GM04504 (cell line): Measurements from ENCODE around the gene VAV2.

Experiments
- DNase-seq: peaks from one replicate; pipeline ENCODE4 v3.0.0-alpha.2; 2012; ENCODE audit warnings: low read depth

VAV2 gene

DNA sequence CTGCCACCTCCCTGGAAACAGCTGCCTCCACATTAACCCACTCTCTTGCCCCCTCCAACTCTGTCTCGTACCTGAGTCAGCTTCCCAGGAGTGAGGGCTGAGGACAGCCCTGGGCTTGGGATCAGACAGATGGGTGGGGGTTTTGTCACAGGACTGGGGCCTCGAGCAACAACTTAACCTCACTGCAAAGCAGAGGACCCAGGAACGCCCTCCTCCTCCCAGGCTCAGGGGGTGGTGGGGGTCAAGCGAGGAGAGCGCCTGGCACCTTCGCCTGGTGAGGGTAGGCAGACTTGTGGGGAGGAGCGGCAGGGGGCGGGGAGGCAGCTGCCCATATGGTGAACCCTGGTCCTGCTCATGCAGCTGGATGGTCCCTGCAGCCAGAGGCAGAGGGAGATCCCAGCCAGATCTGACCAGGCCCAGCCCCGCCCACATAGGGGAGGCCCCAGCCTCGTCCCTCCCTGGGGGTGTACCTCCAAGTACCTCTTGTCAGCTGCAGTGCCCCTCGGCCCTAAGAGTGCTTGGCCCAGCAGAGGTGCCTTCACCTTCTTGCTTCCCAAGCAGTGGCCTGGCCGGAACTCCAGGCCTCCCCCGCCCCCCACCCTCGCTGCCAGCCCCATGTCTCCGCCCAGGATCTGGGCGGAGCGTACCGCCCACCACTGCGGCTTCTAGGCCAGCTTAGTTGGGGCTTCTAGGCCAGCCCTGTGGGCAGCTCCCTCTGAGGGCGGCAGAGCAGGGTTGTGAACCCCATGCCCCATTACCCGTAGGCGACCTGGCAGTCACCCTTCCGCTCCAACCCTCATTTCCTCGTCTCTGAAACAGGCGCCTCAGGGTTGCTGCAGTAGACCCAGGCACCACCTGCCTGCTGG lies 254.1 kb downstream of the VAV2 start, which contains the start of gene SARDH:
SARDH (minus strand) TSS at position 579 of the 866 bp plus-strand sequence. CDS start 4,179 bp downstream, outside the sequence.
- DNase-seq, result no peak

DNA sequence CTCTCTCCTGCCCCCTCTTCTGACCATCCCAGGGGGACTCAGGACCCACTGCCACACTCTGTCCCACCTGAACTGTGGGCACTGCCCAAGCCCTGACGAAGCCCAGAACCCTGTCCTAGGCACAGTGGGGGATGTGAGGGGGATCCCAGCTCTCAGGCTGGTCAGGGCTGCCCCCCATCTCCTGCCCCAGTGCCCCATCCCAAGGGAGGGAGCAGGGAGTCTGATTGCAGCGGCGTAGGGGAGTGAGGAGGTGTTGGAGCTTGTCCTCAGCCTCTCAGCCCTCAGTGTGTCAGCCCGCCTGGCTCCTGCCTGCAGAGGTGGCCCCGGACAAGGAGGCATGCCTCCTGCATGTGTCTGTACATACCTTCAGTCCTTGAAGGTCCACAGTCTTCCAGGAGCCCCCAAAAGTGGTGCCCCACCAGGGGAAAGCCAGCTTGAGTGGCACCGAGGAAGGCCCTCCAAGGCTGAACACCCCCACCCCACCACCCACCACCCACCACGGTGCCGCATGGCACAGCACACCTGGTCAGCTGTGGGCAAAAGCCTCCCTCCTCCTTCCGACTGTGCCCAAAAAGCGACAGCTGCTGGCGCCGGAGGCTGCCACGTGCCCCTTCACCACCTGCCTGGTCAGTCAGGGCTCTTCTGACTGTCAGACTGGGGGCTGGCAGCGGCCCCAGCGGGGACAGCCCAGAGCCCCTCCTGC lies 254.9 kb downstream of the VAV2 start:
- DNase-seq, result no peak

- no peak for DNase-seq
Measured at GRCh38 chr9:133735931-133736330, 256.2 kb downstream of the VAV2 start.

- DNase-seq, result no peak
Measured at GRCh38 chr9:133735415-133735775, 256.7 kb downstream of the VAV2 start.

- no peak for DNase-seq
Measured at GRCh38 chr9:133734590-133735414, 257.3 kb downstream of the VAV2 start.

GRCh38 chr9:133733796-133734533 lies 258.2 kb downstream of the VAV2 start:
- no peak for DNase-seq

- no peak for DNase-seq
Measured at GRCh38 chr9:133733421-133733795, 258.7 kb downstream of the VAV2 start.

DNA sequence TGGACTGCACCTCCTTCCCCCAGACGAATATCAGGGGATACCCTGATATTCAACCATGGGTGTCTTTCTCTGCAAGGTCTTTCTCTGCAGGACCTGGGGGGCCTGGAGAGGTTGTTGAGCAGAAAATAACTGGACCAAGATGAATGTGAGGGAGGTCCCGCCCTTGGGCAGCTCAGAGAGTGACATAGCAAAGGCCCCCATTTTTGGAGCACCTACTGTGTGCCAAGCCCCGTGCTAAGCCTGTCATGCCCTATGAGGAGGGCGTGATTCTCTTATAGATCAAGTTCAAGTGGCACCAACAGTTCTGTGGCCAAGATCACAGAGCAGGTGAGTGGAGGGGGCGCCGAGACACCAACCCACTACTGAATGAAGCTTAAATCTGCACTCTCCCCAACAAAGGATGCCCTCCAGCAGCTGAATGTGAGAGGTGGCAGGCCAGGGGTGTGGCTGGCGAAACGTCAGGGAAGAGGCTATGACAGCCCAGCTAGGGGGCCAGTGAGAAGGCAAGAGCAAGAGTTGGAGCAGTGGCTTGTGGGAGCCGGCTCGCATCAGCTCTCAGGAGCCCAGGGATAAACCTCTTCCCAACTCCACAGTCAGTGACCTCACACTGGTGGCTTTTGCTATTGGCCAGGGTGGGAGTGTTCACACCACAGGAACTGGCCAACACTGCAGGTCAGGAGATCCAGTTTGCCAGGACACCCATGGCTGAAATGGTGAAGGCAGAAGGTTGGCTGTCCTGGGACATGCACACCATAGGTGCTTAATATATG lies 259.3 kb downstream of the VAV2 start:
- DNase-seq, result no peak

- DNase-seq, result peak; percentile 19
Measured at GRCh38 chr9:133731876-133732638, 260.1 kb downstream of the VAV2 start.

DNA sequence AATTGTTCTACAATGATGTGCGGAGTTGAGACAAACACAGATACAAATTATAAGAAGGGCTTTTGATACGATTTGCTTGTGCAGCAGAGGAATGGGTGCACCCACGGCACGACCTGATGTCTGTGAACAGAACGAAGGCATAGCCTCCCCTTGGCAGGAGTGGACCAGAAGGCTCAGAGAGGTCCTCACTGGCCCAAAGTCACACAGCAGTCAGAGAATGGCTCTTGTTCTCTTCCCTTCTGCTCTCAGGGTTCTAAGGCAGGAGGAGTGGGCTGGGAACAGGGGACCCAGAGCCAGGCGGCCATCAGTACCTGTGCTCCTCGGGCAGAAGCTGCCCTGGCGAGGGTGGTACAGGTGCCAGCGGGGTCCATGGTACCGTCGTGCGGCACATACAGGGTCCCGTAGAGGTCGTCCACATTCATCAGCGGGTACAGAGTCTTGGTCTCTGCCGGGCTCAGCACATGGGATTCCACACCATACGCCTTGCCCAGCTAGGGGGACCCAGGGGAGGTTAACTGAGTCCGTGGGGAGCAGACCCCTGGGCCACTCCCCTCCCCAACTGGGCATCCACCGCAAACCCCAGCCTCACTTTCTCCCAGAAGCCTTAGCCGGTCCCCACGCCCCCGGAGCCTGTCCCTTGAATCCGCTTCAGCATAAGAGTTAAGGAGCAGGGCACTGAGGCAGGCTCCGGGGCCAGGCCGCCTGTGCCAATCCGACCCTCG lies 261.0 kb downstream of the VAV2 start:
- DNase-seq, result no peak

DNA sequence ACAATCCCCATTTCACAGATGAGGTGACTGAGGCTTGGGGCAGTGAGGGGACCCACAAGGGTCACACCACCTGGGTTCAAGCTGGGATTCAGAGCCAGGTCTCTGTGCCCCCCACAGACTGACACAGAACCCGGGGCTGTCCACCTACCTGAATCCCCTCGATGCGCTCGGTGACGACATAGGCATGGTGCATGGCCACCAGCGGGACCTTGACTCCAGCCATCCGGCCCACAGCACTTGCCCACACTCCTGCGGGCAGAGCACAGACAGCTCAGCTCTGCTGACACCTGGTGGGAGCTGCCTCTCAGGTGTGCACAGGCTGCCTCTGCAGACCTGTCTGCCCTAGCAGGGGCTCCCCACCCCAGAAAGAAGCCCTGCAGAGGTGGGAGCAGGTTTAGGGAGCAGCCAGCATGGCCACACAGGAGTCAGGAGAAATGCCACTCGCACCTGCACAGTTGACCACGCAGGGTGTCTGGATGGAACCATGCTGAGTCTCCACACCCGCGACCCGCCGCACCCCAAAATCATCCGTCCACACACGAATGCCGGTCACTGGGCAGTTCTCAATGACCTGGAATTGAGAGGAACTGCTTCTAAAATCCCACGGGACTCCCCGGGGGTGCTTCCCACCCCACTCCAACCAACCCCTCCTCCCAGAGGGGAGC lies 262.4 kb downstream of the VAV2 start:
- no peak for DNase-seq

DNA sequence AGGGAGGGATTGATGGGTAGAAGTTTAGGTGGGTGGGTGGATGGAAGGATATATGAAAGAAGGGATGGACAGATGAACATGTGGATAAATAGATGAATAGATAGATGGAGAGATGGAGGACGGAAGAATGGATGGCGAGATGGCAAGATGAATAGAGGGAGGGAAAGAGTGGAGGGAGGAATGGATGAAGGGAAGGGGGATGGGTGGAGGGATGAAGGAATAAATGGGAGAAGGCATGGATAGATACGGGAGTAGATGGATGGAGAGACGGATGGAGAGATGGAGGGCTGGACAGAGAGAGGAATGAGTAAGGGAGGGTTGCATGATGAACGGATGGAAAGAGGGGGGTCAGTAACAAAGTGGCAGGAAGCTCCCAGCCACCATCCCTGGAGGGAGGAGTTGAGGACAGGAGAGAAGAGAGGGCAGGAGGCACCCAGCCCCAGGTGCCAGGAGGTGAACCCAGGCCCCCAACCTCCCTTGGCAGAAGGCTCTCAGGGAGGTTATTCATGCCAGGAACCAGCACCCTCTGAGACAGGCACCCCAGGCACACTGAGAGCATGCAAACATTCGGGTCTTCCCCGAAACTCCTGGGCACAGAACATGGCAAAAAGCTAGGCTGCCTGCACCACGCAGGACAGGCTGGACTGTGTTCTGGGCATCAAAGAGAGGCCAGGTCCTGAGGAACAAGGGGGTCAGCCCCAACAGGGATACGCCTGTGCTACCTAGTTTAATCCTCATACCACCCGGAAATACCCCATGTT lies 263.1 kb downstream of the VAV2 start:
- DNase-seq, result no peak

DNA sequence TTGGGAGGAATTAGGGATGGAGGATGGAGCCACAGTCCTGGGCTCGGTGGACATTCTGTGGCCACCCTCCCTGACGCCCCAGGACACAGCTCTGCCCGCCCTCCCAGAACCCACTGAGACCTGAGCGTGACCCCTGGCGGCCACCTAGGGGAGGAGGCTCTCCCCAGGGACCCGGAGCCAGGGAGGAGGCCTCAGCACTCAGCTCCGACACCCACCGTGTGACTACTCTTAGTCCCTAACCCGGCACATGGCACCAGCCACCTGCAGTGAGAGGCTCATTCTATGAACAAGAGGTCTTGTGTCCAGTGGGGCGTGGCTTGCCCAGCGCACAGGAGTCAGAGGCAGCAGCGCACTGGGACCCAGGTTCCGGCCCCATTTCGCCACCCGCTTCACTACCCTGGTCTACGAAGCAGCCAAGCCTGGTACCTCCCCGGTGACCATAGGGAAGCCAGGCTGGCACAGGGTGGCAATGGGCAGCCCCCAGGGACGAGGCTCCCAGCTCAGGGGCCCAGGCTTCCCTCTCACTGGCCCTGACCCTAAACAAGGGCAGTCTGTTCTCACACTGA lies 264.2 kb downstream of the VAV2 start:
- DNase-seq, result no peak

DNA sequence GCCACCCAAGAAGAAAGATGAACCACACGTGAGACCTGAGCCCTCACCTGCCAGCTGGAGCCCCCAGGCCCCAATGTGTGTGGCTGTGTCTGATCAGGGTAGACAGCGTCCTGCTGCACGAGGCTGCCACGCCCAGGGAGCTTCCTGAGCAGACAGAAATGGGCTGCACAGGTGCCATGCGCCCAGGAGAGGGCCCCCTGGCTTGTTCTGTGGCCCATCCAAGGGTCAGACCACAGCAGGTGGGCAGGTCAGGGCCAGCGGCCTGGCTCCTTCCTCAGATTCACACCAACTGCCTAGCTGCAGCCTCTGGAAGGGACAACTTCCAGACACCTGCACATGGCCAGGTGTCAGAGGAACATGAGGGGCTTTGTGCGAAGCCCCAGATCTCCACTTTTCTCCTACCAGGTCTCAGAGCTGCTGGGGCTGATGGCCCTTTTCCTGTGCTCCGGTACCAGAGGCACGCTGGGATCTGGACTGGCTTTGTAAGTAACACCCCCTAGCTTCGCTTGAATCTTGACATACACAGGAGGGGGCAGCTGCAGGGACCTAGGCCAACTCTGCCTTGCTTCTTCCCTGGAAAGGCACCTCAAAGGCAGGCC lies 264.7 kb downstream of the VAV2 start:
- no peak for DNase-seq

- DNase-seq, result no peak
Measured at GRCh38 chr9:133726401-133727276, 265.5 kb downstream of the VAV2 start.

DNA sequence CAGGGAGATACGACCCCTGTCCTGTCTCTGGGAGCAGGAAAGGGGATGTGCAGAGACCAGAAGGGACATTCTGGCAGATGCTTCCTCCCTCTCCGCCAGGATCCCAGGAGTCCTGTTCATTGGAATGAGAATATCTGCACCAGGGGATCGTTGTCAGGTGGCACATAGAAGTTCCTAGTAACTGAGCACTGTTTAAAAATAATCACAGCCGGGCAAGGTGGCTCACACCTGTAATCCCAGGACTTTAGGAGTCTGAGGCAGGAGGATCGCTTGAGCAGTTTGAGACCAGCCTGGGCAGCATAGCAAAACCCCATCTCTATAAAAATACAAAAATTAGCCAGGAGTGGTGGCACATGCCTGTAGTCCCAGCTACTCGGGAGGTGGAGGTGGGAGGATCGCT lies 266.2 kb downstream of the VAV2 start:
- no peak for DNase-seq
